ENCODE measurements around the gene IRF6. TPM values are rescaled to one million over a fixed set of nuclear protein-coding genes. Genes with fewer than 3 reads are reported as not detected.

The IRF6 gene
- total RNA-seq, 1 experiment from 2014 or later = 35.2 TPM

DNA sequence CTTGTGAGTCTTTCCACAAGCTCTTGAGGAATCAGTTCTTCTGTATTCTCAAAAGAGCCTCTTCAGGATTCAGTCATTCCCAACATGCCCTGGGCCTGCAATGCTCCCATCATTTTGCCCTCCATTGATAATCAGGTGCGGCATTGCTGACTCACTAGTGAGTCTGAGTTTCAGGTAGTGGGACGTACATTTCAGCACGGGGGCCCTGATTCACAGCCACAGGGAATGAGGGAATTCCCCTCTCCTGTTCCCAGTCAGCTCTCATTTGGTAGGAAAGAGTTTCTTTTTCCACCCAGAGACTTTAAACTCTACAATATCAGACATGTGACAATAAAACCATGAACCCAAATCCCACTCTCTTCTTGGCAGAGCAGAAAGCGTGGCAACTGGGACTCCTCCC is 3.7 kb upstream of the IRF6 start:
- BruUV-seq (replicated peaks) = no TSS peak
- H3K9ac ChIP-seq (ENCODE audit: low read length) = no peak overlapping the region

More for the DNA sequence above, 3.7 kb upstream of the IRF6 start:
- Histone ChIP-seq H3K4me1 (ENCODE audit: control insufficient read depth in 1 of 2, insufficient read depth in 2 of 2, low read length in 2 of 2) (peaks cover 11 to 36% of the 10 kb centered on the region in 2 experiments), H3K9me3 (ENCODE audit: control insufficient read depth in 1 of 2, insufficient read depth in 1 of 2, low read depth in 1 of 2, low read length in 2 of 2) (no peaks in the 10 kb centered on the region), H3K27ac (ENCODE audit: low read depth, low read length) (no peak overlapping the region), H3K4me2 (ENCODE audit: low read length) (no peak overlapping the region), H3K27me3 (ENCODE audit: insufficient read depth, low read length) (no peaks in the 10 kb centered on the region), H3K36me3 (ENCODE audit: control insufficient read depth in 1 of 2, insufficient read depth in 2 of 2, low read length in 2 of 2) (no peaks in the 10 kb centered on the region), H3K9me2 (ENCODE audit: insufficient read depth) (no peaks in the 10 kb centered on the region), H3K4me3 (replicated peaks in 1 of 2; ENCODE audit: low read depth in 1 of 2, low read length in 2 of 2) (no peak overlapping the region), H4K20me1 (ENCODE audit: insufficient read depth) (no peaks in the 10 kb centered on the region), H2AFZ (ENCODE audit: low read depth, low read length, poor library complexity, severe bottlenecking) (no peak overlapping the region), H3K79me2 (ENCODE audit: insufficient read depth, low read length) (peaks cover 13% of the 10 kb centered on the region; the same call in 1 of the 2 replicates)
- ATAC-seq (no peak), DNase-seq (ENCODE audit: low read depth, low spot score) (no peak)
- CTCF ChIA-PET = interaction anchor here (2.2 kb wide), 1 partner anchor 14 kb away, joined by 8 read pairs; no protein-coding TSS in a partner anchor
- RAD21 ChIA-PET (ENCODE audit: low non-redundant PET in 1 of 2, low total read pairs in 2 of 2, uncharacterized antibody in 2 of 2, unreplicated experiment in 2 of 2) = no interaction called here
- intact Hi-C loops (cut with micrococcal nuclease) = no loop called here
- TF ChIP-seq ELF1 (IDR thresholded peaks at IDR 0.05; ENCODE audit: borderline replicate concordance, low read depth) = no peak
- TF ChIP-seq, protein P1, sequence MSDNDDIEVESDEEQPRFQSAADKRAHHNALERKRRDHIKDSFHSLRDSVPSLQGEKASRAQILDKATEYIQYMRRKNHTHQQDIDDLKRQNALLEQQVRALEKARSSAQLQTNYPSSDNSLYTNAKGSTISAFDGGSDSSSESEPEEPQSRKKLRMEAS (IDR thresholded peaks at IDR 0.05) = no peak
- no peak for TF ChIP-seq REST (IDR thresholded peaks at IDR 0.05; ENCODE audit: low read depth)
- TF ChIP-seq EGR1 (IDR thresholded peaks at IDR 0.05; ENCODE audit: low read depth) = no peak
- POLR2A ChIA-PET = interaction anchor here (1.3 kb wide), 1 partner anchor 18 kb away, joined by 4 read pairs; the partner anchor contains the start of gene UTP25
